Natural killer cell (primary cell): ENCODE data around the gene CCNI2. TPM values are rescaled to one million over a fixed set of nuclear protein-coding genes. Genes with fewer than 3 reads are reported as not detected.

Source experiments
- ATAC-seq, 3 donors: fragments of 150-1000 bp in 2 of 3; fragments of 200-7000 bp in 1 of 3; cut with Tn5 transposase; 1 replicate in 1 of 3; 2 replicates in 2 of 3; pipeline ENCODE4 v1.10.0; 2021; ENCODE audit warnings: mild to moderate bottlenecking in 2 of 3, moderate library complexity in 2 of 3
- DNase-seq, 2 donors: peaks; one replicate each; pipeline versions ENCODE4 v3.0.0 to v3.0.0-alpha.2; 2013 to 2021; ENCODE audit warnings: mixed read lengths in 1 of 2
- H3K27ac ChIP-seq: one replicate; pipeline ENCODE4 v1.5.1; 2013; ENCODE audit warnings: mild to moderate bottlenecking, low read length
- H3K27me3 ChIP-seq: one replicate; pipeline ENCODE4 v1.6.1; 2013; ENCODE audit warnings: low read length; ENCODE audit not compliant: control insufficient read depth, insufficient read depth
- H3K36me3 ChIP-seq: one replicate; pipeline ENCODE4 v1.6.1; 2013; ENCODE audit warnings: low read length; ENCODE audit not compliant: control insufficient read depth, insufficient read depth
- H3K4me1 ChIP-seq: one replicate; pipeline ENCODE4 v1.6.1; 2013; ENCODE audit warnings: low read length; ENCODE audit not compliant: control insufficient read depth, insufficient read depth
- H3K4me3 ChIP-seq: one replicate; pipeline ENCODE4 v1.5.1; 2013; ENCODE audit warnings: low read length
- H3K9me3 ChIP-seq: one replicate; pipeline ENCODE4 v1.6.1; 2013; ENCODE audit warnings: low read length; ENCODE audit not compliant: control insufficient read depth, insufficient read depth
- H3K27ac Mint-ChIP-seq, 2 donors: one replicate each; pipeline ENCODE4 v1.8.0; 2022; ENCODE audit warnings: mild to moderate bottlenecking in 2 of 2, mixed read lengths in 2 of 2, moderate library complexity in 1 of 2
- H3K27me3 Mint-ChIP-seq, 2 donors: one replicate each; pipeline ENCODE4 v1.8.0; 2022; ENCODE audit warnings: low read depth in 2 of 2, mixed read lengths in 2 of 2
- H3K36me3 Mint-ChIP-seq: one replicate; pipeline ENCODE4 v1.8.0; 2022; ENCODE audit warnings: mixed read lengths
- H3K4me1 Mint-ChIP-seq, 2 donors: one replicate each; pipeline ENCODE4 v1.8.0; 2022; ENCODE audit warnings: mixed read lengths in 2 of 2
- H3K4me3 Mint-ChIP-seq: one replicate; pipeline ENCODE4 v1.8.0; 2022; ENCODE audit warnings: mild to moderate bottlenecking, moderate library complexity, mixed read lengths
- H3K9me3 Mint-ChIP-seq, 2 donors: one replicate each; pipeline ENCODE4 v1.8.0; 2022; ENCODE audit warnings: mixed read lengths in 2 of 2
- CTCF ChIP-seq: fragments of 200-600 bp; IDR thresholded peaks from one replicate; pipeline ENCODE4 v1.8.0; 2022; ENCODE audit warnings: antibody characterized with exemption
- WGBS: methylation state at CpG from one replicate; pipeline ENCODE4 v1.1.7; 2013; ENCODE audit warnings: missing lambda C conversion rate; ENCODE audit not compliant: insufficient coverage; 5-methylcytosine and 5-hydroxymethylcytosine counted together
- intact Hi-C: fragments of 100-400 bp; cut with micrococcal nuclease; formaldehyde crosslinking; loops from one replicate; pipeline ENCODE4 v1.14.2; 2022
- total RNA-seq, 4 donors: library from RNA; stranded (reverse); fragments of 120-200 nt in 1 of 4; gene quantifications; one replicate each; pipeline versions ENCODE4 v1.2.3 to v1.2.4, GENCODE V29; 2013 to 2022

Gene CCNI2
- total RNA-seq, 3 donors from 2014 or later (not counting 1 experiment from before 2014, with no cell fraction given): 0.23 to 1.5 TPM; not detected in 1

GRCh38 chr5:132791026-132791425 is 43.8 kb downstream of the CCNI2 start:
- no peaks in the 10 kb centered on the region for H3K4me1 Mint-ChIP-seq
- Histone ChIP-seq H3K36me3 (no peaks in the 10 kb centered on the region), H3K27me3 (no peaks in the 10 kb centered on the region), H3K9me3 (no peaks in the 10 kb centered on the region), H3K27ac (no peak overlapping the region), H3K4me3 (no peak overlapping the region), H3K4me1 (no peaks in the 10 kb centered on the region)
- H3K4me3 Mint-ChIP-seq: no peak overlapping the region
- no peak overlapping the region for H3K27ac Mint-ChIP-seq
- 97% methylated on average over 3 of the region's 3 CpGs for WGBS
- DNase-seq: no peak
- H3K9me3 Mint-ChIP-seq: no peaks in the 10 kb centered on the region
- H3K27me3 Mint-ChIP-seq: peaks cover 30 to 41% of the 10 kb centered on the region in 2 donors
- no peaks in the 10 kb centered on the region for H3K36me3 Mint-ChIP-seq
- no peak for TF ChIP-seq CTCF
- ATAC-seq: no peak
- intact Hi-C loops: no loop called here

- H3K27ac ChIP-seq: no peak overlapping the region
- Mint-ChIP-seq H3K27me3 (peaks cover 22 to 67% of the 10 kb centered on the region in 2 donors), H3K36me3 (no peaks in the 10 kb centered on the region), H3K27ac (no peak overlapping the region), H3K4me1 (no peaks in the 10 kb centered on the region), H3K4me3 (no peak overlapping the region), H3K9me3 (no peaks in the 10 kb centered on the region)
- intact Hi-C loops: no loop called here
- no peak for ATAC-seq
- H3K36me3 ChIP-seq: no peaks in the 10 kb centered on the region
- TF ChIP-seq CTCF: no peak
- H3K27me3 ChIP-seq: no peaks in the 10 kb centered on the region
- no peak for DNase-seq
- no peaks in the 10 kb centered on the region for H3K9me3 ChIP-seq
- 87% methylated on average over 2 of the region's 2 CpGs for WGBS
- no peaks in the 10 kb centered on the region for H3K4me1 ChIP-seq
- H3K4me3 ChIP-seq: no peak overlapping the region
Measured at GRCh38 chr5:132797651-132798050, 50.4 kb downstream of the CCNI2 start.

GRCh38 chr5:132799392-132799791 is 52.2 kb downstream of the CCNI2 start:
- H3K36me3 ChIP-seq: no peaks in the 10 kb centered on the region
- Mint-ChIP-seq H3K4me3 (no peak overlapping the region), H3K4me1 (no peaks in the 10 kb centered on the region), H3K27me3 (peaks cover 29 to 66% of the 10 kb centered on the region in 2 donors), H3K36me3 (no peaks in the 10 kb centered on the region), H3K9me3 (no peaks in the 10 kb centered on the region), H3K27ac (no peak overlapping the region)
- no peak for TF ChIP-seq CTCF
- 85% methylated on average over 2 of the region's 2 CpGs for WGBS
- no peaks in the 10 kb centered on the region for H3K9me3 ChIP-seq
- DNase-seq: no peak
- intact Hi-C loops: no loop called here
- H3K4me3 ChIP-seq: no peak overlapping the region
- no peaks in the 10 kb centered on the region for H3K4me1 ChIP-seq
- ATAC-seq: no peak
- no peak overlapping the region for H3K27ac ChIP-seq
- H3K27me3 ChIP-seq: no peaks in the 10 kb centered on the region

GRCh38 chr5:132800545-132800944 is 53.3 kb downstream of the CCNI2 start:
- DNase-seq (no peak), ATAC-seq (no peak)
- Histone ChIP-seq H3K36me3 (no peaks in the 10 kb centered on the region), H3K27ac (no peak overlapping the region), H3K27me3 (no peaks in the 10 kb centered on the region), H3K9me3 (no peaks in the 10 kb centered on the region), H3K4me1 (no peaks in the 10 kb centered on the region), H3K4me3 (no peak overlapping the region)
- 87% methylated on average over 2 of the region's 2 CpGs for WGBS
- Mint-ChIP-seq H3K9me3 (no peaks in the 10 kb centered on the region), H3K27me3 (peaks cover 28 to 67% of the 10 kb centered on the region in 2 donors), H3K4me1 (no peaks in the 10 kb centered on the region), H3K27ac (no peak overlapping the region), H3K4me3 (no peak overlapping the region), H3K36me3 (no peaks in the 10 kb centered on the region)
- TF ChIP-seq CTCF: no peak
- intact Hi-C loops: no loop called here
